ENCODE data around the gene PYHIN1. TPM values are rescaled to one million over a fixed set of nuclear protein-coding genes. Genes with fewer than 3 reads are reported as not detected.

The PYHIN1 gene
- total and polyA plus RNA-seq, 2 of the 8 experiments (the other 6 are each of a cell fraction or from before 2014, with no cell fraction given): not detected

GRCh38 chr1:158984386-158984785 lies 53.0 kb downstream of the PYHIN1 start (continued):
- TF ChIP-seq SRF (IDR thresholded peaks at IDR 0.05; ENCODE audit: low read depth, low read length): no peak
- TF ChIP-seq CBX8 (IDR thresholded peaks at IDR 0.05; ENCODE audit: borderline replicate concordance, low read depth, low read length): no peak
- TF ChIP-seq TEAD4 (IDR thresholded peaks at IDR 0.05; ENCODE audit: low read depth, low read length): no peak

Data from H1 (cell line).